Adrenal gland (tissue), 12 donors: ENCODE data around the gene MAPK10. TPM values are rescaled to one million over a fixed set of nuclear protein-coding genes. Genes with fewer than 3 reads are reported as not detected.

Experiments
- DNase-seq, 7 donors: peaks; one replicate each; pipeline ENCODE4 v3.0.0-alpha.2; 2019 to 2020
- H3K27ac ChIP-seq, 5 donors: fragments of 200-600 bp; sonication (generic) in 4 of 5; 1 replicate in 3 of 5; 2 replicates in 2 of 5; pipeline versions ENCODE4 v1.5.1 to v1.8.0; 2016 to 2020; ENCODE audit warnings: mild to moderate bottlenecking in 1 of 5
- H3K27me3 ChIP-seq: fragments of 200-600 bp; 2 replicates; pipeline ENCODE4 v1.8.0; 2021
- H3K36me3 ChIP-seq, 2 donors: fragments of 200-600 bp; replicated peaks in 1 of 2; 1 replicate in 1 of 2; 2 replicates in 1 of 2; pipeline versions ENCODE4 v1.5.1 to v1.8.0; 2018 to 2022
- H3K4me1 ChIP-seq, 2 donors: fragments of 200-600 bp; replicated peaks in 1 of 2; 1 replicate in 1 of 2; 2 replicates in 1 of 2; pipeline versions ENCODE4 v1.5.1 to v1.8.0; 2018 to 2021
- H3K4me3 ChIP-seq, 4 donors: fragments of 200-600 bp; sonication (generic) in 3 of 4; one replicate each; pipeline ENCODE4 v1.5.1; 2016 to 2018
- H3K9me3 ChIP-seq, 3 donors: fragments of 200-600 bp; sonication (generic) in 1 of 3; replicated peaks in 1 of 3; 1 replicate in 2 of 3; 2 replicates in 1 of 3; pipeline versions ENCODE4 v1.5.1 to v1.8.0; 2016 to 2021
- CTCF ChIP-seq, 6 experiments: fragments of 450-650 bp in 4 of 6; fragments of 200-600 bp in 2 of 6; sonication (generic) in 1 of 6; IDR thresholded peaks; 1 replicate in 5 of 6; 2 replicates in 1 of 6; pipeline versions ENCODE4 v1.5.1 to v1.8.0; 2016 to 2021; ENCODE audit warnings: antibody characterized with exemption in 6 of 6, mild to moderate bottlenecking in 2 of 6, moderate library complexity in 1 of 6
- POLR2A ChIP-seq, 2 donors: fragments of 450-650 bp; IDR thresholded peaks; one replicate each; pipeline ENCODE4 v1.6.1; 2017; ENCODE audit warnings: antibody characterized with exemption in 2 of 2, mild to moderate bottlenecking in 2 of 2, moderate library complexity in 1 of 2
- WGBS, 4 donors: extraction: QIAGEN DNeasy Blood & Tissue Kit in 2 of 4; methylation state at CpG; one replicate each; pipeline versions ENCODE4 v1.1.5 to v1.1.7; 2013 to 2017; 5-methylcytosine and 5-hydroxymethylcytosine counted together
- intact Hi-C, 2 donors: fragments of 100-400 bp; cut with DNase I; formaldehyde crosslinking; loops; one replicate each; pipeline versions ENCODE4 v1.14.1 to v1.15.0; 2022 to 2023
- polyA plus RNA-seq, 3 donors: library from polyadenylated mRNA; stranded (reverse); fragments of 200-250 nt in 2 of 3; fragments of 350-450 nt in 1 of 3; fragmentation: Illumina TruSeq in 1 of 3; extraction: RNeasy Lipid Tissue Mini Kit (QIAGEN cat#74804) in 1 of 3; gene quantifications; one replicate each; pipeline ENCODE4 v1.2.3, GENCODE V29; 2013 to 2014
- total RNA-seq, 9 donors: library from RNA; depleted of rRNA in 4 of 9; stranded (reverse); fragments of >200 nt in 4 of 9; fragments of 120-200 nt in 1 of 9; fragmentation: NEBNext Ultra II Directional in 1 of 9; extraction: Animal tissue kit (Norgen Biotek cat#: 25700) in 1 of 9; gene quantifications; one replicate each; pipeline versions ENCODE4 v1.1.0 to v1.2.4, GENCODE V29; 2013 to 2023
- donor health status: healthy with polysubstance abuse.
- donor health status: Bipolar disorder and iron deficiency.
- donor health status: DM: yes; HTN: yes; CAD: no.
- donor health status: DM: no; HTN: no; CAD: no.
- donor health status: DM: no; HTN: no; CAD: no.
- donor health status: DM: yes; HTN: yes; CAD: no.

MAPK10 gene
- total and polyA plus RNA-seq, 12 donors = 11.6 to 160 (median 42.1) TPM

- intact Hi-C loops = no loop called here
- H3K9me3 ChIP-seq = no peaks in the 10 kb centered on the region
- 58 to 95% (median 81%) methylated on average over 3 of the region's 3 CpGs for WGBS, 4 donors
Measured at GRCh38 chr4:86098691-86099090, 261.2 kb downstream of the MAPK10 start.

GRCh38 chr4:86096373-86096772, 263.5 kb downstream of the MAPK10 start:
- no peaks in the 10 kb centered on the region for H3K9me3 ChIP-seq
- 92 to 99% (median 93%) methylated on average over 2 of the region's 2 CpGs for WGBS, 4 donors
- H3K4me1 ChIP-seq = no peaks in the 10 kb centered on the region
- TF ChIP-seq CTCF (IDR thresholded peaks at IDR 0.05) (no peak), POLR2A (IDR thresholded peaks at IDR 0.05) (no peak)
- no peaks in the 10 kb centered on the region for H3K36me3 ChIP-seq
- H3K27ac ChIP-seq = no peak overlapping the region
- DNase-seq = no peak
- intact Hi-C loops = no loop called here
- no peaks in the 10 kb centered on the region for H3K27me3 ChIP-seq
- no peak overlapping the region for H3K4me3 ChIP-seq

More at GRCh38 chr4:86098691-86099090, 261.2 kb downstream of the MAPK10 start:
- Histone ChIP-seq H3K4me1 (no peaks in the 10 kb centered on the region), H3K27ac (no peak overlapping the region), H3K27me3 (no peaks in the 10 kb centered on the region), H3K4me3 (no peak overlapping the region), H3K36me3 (no peaks in the 10 kb centered on the region)
- DNase-seq = no peak
- TF ChIP-seq CTCF (IDR thresholded peaks at IDR 0.05) (no peak), POLR2A (IDR thresholded peaks at IDR 0.05) (no peak)

GRCh38 chr4:86092684-86093083, 267.2 kb downstream of the MAPK10 start:
- no peak for DNase-seq
- Histone ChIP-seq H3K4me1 (no peaks in the 10 kb centered on the region), H3K9me3 (no peaks in the 10 kb centered on the region), H3K27me3 (no peaks in the 10 kb centered on the region), H3K36me3 (no peaks in the 10 kb centered on the region), H3K4me3 (no peak overlapping the region), H3K27ac (no peak overlapping the region)
- intact Hi-C loops = no loop called here
- TF ChIP-seq POLR2A (IDR thresholded peaks at IDR 0.05) (no peak), CTCF (IDR thresholded peaks at IDR 0.05) (no peak)

GRCh38 chr4:86091201-86091600, 268.7 kb downstream of the MAPK10 start:
- H3K9me3 ChIP-seq = no peaks in the 10 kb centered on the region
- H3K4me1 ChIP-seq = no peaks in the 10 kb centered on the region
- DNase-seq = no peak
- H3K4me3 ChIP-seq = no peak overlapping the region
- H3K27me3 ChIP-seq = no peaks in the 10 kb centered on the region
- H3K36me3 ChIP-seq = no peaks in the 10 kb centered on the region
- TF ChIP-seq CTCF (IDR thresholded peaks at IDR 0.05) = no peak
- intact Hi-C loops = no loop called here
- no peak overlapping the region for H3K27ac ChIP-seq
